Lower leg skin (tissue), 4 donors: ENCODE measurements around the gene COG5. TPM values are rescaled to one million over a fixed set of nuclear protein-coding genes. Genes with fewer than 3 reads are reported as not detected.

Experiments
- DNase-seq, 2 donors: peaks; one replicate each; pipeline ENCODE4 v3.0.0-alpha.2; 2019; ENCODE audit warnings: low spot score in 2 of 2
- H3K4me3 ChIP-seq: fragments of 200-600 bp; sonication (generic); 2 replicates; pipeline ENCODE4 v1.5.1; 2017; ENCODE audit warnings: mild to moderate bottlenecking, low read depth; ENCODE audit not compliant: poor library complexity, severe bottlenecking
- CTCF ChIP-seq, 3 donors: fragments of 450-650 bp; IDR thresholded peaks; one replicate each; pipeline ENCODE4 v1.5.1; 2016; ENCODE audit warnings: antibody characterized with exemption in 3 of 3, mild to moderate bottlenecking in 3 of 3, moderate library complexity in 2 of 3
- POLR2A ChIP-seq, 2 donors: fragments of 450-650 bp; IDR thresholded peaks; one replicate each; pipeline ENCODE4 v1.6.1; 2016 to 2017; ENCODE audit warnings: antibody characterized with exemption in 2 of 2, mild to moderate bottlenecking in 1 of 2, moderate library complexity in 1 of 2
- WGBS, 2 donors: methylation state at CpG; one replicate each; pipeline ENCODE4 v1.1.5; 2018; 5-methylcytosine and 5-hydroxymethylcytosine counted together
- intact Hi-C: fragments of 100-400 bp; cut with DNase I; formaldehyde crosslinking; loops from one replicate; pipeline ENCODE4 v1.15.0; 2023; ENCODE audit warnings: low total_unique reads
- total RNA-seq, 4 donors: library from RNA; depleted of rRNA; stranded (reverse); fragments of >200 nt; gene quantifications; one replicate each; pipeline ENCODE4 v1.1.0, GENCODE V29; 2016

COG5 gene
- total RNA-seq, 4 donors from 2014 or later, result 34.4 to 50.6 (median 43.4) TPM

- intact Hi-C loops, result loop anchor here (5.0 kb wide), 1 partner anchor 326 kb away; no protein-coding TSS in a partner anchor
- WGBS, 2 donors, result 96 to 98% methylated on average over 1 of the region's 1 CpG
- no peak for TF ChIP-seq POLR2A (IDR thresholded peaks at IDR 0.05)
- TF ChIP-seq CTCF (IDR thresholded peaks at IDR 0.05), result no peak
- no peak overlapping the region for H3K4me3 ChIP-seq
- no peak for DNase-seq
Measured at GRCh38 chr7:107396081-107396480, 167.6 kb downstream of the COG5 start.

- WGBS, 2 donors, result 74 to 87% methylated on average over 1 of the region's 1 CpG
- no peak for DNase-seq
- intact Hi-C loops, result loop anchor here (5.0 kb wide), 1 partner anchor 327 kb away; no protein-coding TSS in a partner anchor
- TF ChIP-seq POLR2A (IDR thresholded peaks at IDR 0.05) (no peak), CTCF (IDR thresholded peaks at IDR 0.05) (no peak)
- H3K4me3 ChIP-seq, result no peak overlapping the region
Measured at GRCh38 chr7:107394831-107395230, 168.9 kb downstream of the COG5 start.

GRCh38 chr7:107394276-107394675 is 169.4 kb downstream of the COG5 start:
- DNase-seq, result no peak

GRCh38 chr7:107392830-107393229 is 170.9 kb downstream of the COG5 start:
- 72 to 85% methylated on average over 3 of the region's 3 CpGs for WGBS, 2 donors
- intact Hi-C loops, result no loop called here
- no peak for DNase-seq
- no peak overlapping the region for H3K4me3 ChIP-seq
- TF ChIP-seq CTCF (IDR thresholded peaks at IDR 0.05), result no peak
- no peak for TF ChIP-seq POLR2A (IDR thresholded peaks at IDR 0.05)

More at GRCh38 chr7:107394276-107394675, 169.4 kb downstream of the COG5 start:
- no peak overlapping the region for H3K4me3 ChIP-seq
- 55 to 82% methylated on average over 1 of the region's 1 CpG for WGBS, 2 donors
- TF ChIP-seq CTCF (IDR thresholded peaks at IDR 0.05) (no peak), POLR2A (IDR thresholded peaks at IDR 0.05) (no peak)
- intact Hi-C loops, result no loop called here

- no peak overlapping the region for H3K4me3 ChIP-seq
- WGBS, 2 donors, result 75 to 77% methylated on average over 8 of the region's 8 CpGs
- DNase-seq, result no peak
- intact Hi-C loops, result no loop called here
- TF ChIP-seq CTCF (IDR thresholded peaks at IDR 0.05) (no peak), POLR2A (IDR thresholded peaks at IDR 0.05) (no peak)
Measured at GRCh38 chr7:107390916-107391315, 172.8 kb downstream of the COG5 start.

GRCh38 chr7:107388604-107389003 is 175.1 kb downstream of the COG5 start:
- no peak overlapping the region for H3K4me3 ChIP-seq
- intact Hi-C loops, result no loop called here
- TF ChIP-seq POLR2A (IDR thresholded peaks at IDR 0.05), result no peak
- TF ChIP-seq CTCF (IDR thresholded peaks at IDR 0.05), result no peak
- 96 to 99% methylated on average over 8 of the region's 8 CpGs for WGBS, 2 donors
- DNase-seq, result no peak
